ENCODE measurements around the gene CENPK. TPM values are rescaled to one million over a fixed set of nuclear protein-coding genes. Genes with fewer than 3 reads are reported as not detected.
A peak's percentile ranks its signal among the peaks of the same experiment; 100 is the strongest.
"Not testable (repeated sequence)": the region's sequence is repeated elsewhere in the genome, so short reads cannot be mapped to it uniquely, and the experiment has no call there.

Gene CENPK
- total RNA-seq, 2 donors from 2014 or later: 5.2 to 7.8 TPM

DNA sequence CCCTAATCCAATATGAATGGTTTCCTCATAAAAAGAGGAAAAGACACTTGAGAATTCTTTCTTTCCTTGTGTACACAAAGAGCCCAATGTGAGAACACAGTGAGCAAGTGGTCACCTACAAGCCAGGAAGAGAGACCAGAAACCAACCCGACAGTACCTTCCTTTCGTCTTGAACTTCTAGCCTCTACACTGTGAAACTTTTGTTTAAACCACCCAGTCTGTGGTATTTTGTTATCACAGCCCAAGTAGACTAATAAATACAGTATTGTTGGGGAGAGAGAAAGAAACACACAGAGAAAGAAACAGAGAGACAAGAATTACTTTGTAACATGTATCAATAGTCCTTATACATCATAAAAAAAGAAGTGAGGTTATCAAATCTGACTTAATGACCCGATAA is 37.2 kb downstream of the CENPK start:
- DNase-seq (no peak), ATAC-seq (no peak)
- intact Hi-C loops (cut with DNase I, micrococcal nuclease): no loop called here

DNA sequence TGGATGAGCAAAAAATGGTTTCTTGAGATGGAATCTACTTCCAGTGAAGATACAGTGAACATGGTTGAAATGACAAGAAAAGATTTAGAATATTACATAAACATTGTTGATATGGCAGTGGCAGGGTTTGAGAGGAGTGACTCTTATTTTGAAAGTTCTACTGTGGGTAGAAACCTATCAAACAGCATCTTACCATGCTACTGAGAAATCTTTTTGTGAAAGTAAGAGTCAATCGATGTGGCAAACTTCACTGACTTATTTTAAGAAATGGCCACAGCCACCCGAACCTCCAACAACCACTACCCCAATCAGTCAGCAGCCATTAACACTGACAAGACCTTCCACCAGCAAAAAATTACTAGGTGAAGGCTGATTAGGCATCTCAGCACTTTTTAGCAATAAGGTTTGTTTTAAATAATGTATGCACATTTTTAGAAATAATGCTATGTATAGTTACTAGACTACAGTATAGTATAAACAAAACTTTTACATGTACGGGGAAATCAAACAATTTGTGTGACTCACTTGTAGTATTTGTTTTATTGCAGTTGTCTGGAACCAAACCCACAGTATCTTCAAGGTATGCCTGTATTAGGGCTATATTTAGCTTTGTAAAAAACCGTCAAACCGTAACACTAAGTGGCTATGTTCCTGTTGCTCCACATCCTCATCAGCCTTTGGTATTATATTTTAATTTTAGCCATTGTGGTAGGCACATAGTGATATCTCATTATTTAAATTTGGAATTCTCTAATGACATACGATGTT is 50.6 kb downstream of the CENPK start:
- intact Hi-C loops (cut with DNase I, micrococcal nuclease): no loop called here
- no peak for ATAC-seq
- DNase-seq: no peak

DNA sequence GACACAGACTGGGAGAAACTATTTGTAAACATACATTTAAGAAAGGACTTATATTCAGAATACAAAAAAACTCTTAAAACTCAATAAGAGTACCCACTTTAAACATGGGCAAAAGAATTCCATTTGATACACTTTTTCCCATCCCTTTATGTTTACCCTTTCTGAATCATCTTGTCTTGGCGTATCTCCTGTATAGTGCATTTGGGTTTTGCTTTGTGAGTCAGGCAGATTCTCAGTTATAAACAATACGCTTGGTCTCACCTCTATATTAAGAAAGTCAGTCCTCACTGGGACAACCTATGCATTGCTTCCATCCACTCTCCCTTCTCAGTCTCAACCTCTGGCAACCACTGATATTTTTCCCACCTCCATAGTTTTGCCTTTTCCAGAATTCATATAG is 54.0 kb downstream of the CENPK start:
- no peak for DNase-seq
- intact Hi-C loops (cut with DNase I, micrococcal nuclease): no loop called here

DNA sequence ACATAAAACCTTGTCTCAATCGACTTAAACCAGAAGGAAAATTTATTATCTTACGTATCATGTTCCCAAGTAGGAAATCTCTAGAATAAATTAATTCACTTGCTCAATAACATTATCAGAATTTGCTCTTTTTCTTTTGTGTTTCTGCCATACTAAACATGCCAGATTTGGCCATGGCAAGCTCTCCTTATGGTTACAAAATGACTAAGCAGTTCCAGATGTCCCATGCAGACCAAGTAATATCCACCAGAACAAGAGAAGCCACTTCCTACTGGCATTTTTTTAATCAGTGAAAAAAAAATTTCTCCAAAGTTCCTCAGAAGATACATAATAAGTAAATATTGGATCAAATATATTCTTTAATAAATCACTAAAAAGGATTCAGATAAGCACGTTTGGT is 56.0 kb downstream of the CENPK start:
- intact Hi-C loops (cut with DNase I, micrococcal nuclease): no loop called here
- DNase-seq (no peak), ATAC-seq (no peak)

More for the DNA sequence above, 54.0 kb downstream of the CENPK start:
- ATAC-seq: no peak

DNA sequence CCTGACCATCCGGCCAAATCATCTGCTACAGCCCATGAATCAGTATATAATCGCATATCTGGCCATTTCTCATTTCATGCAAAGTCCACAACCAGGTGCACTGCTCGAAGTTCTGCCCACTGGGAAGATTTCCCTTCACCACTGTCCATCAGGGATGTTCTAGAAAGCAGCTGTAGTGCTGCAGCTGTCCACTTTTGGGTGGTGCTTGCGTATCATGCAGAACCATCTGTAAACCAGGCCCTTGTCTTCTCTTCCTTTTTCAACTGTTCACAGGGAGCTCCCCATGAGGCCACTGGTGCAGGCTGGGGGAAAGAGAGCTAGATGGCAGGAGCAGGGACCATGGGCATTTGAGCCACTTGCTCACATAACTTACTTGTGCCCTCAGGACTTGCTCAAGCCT is 73.8 kb downstream of the CENPK start:
- DNase-seq (no peak), ATAC-seq (no peak)
- intact Hi-C loops (cut with DNase I, micrococcal nuclease): loop anchor here in 1 of 2 donors (10.0 kb wide), 1 partner anchor 674 kb away; no protein-coding TSS in a partner anchor

DNA sequence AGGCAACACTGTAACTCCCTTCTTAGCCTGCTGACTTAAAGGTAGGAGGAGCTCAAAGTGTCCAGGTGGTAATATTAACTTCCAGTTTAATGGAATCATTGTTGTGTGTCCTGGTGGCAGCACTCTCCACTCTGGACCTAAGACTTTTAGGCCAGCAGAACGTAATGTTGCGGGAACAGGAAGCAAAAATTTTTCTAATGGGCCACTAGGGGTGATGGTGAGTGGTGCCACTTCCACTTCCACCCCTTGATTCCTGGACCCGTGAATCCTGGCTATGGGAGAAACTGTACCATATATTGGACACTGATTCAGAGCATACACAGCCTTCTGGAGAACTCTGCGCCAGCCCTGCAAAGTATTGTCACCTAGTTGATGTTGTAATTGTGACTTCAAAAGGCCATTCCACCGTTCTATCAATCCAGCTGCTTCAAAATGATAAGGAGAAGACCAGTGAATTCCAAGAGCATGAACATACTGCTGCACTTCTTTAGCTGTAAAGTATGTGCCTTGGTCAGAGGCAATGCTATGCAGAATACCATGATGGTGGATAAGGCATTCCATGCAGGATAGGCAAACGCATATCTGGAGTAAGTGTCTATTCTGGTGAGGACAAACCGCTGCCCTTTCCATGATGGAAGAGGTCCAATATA is 74.8 kb downstream of the CENPK start:
- DNase-seq, ATAC-seq: not testable (repeated sequence)
- intact Hi-C loops (cut with DNase I, micrococcal nuclease): loop anchor here in 1 of 2 donors (10.0 kb wide), 1 partner anchor 673 kb away; no protein-coding TSS in a partner anchor

DNA sequence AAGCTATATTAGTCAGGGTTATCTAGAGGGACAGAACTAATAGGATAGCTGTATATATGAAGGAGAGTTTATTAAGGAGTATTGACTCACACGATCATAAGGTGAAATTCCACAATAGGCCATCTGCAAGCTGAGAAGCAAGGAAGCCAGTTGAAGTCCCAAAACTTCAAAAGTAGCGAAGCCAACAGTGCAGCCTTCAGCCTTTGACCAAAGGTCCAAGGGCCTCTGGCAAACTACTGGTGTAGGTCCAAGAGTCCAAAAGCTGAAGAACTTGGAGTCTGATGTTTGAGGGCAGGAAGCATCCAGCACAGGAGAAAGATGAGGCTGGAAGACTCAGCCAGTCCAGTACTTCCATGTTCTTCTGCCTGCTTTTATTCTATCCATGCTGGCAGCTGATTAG is 76.2 kb downstream of the CENPK start:
- intact Hi-C loops (cut with DNase I, micrococcal nuclease): loop anchor here in 1 of 2 donors (10.0 kb wide), 1 partner anchor 672 kb away; no protein-coding TSS in a partner anchor
- not testable (repeated sequence) for ATAC-seq, DNase-seq

DNA sequence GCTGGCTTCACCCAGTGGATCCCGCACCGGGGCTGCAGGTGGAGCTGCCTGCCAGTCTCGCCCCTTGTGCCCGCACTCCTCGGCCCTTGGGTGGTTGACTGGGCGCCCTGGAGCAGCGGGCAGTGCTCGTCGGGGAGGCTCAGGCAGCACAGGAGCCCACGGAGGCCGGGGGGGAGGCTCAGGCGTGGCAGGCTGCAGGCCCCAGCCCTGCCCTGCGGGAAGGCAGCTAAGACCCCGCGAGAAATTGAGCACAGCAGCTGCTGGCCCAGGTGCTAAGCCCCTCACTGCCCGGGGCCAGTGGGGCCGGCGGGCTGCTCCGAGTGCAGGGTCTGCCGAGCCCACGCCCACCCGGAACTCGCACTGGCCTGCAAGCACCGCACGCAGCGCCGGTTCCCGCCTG is 77.6 kb downstream of the CENPK start:
- no peak for ATAC-seq
- intact Hi-C loops (cut with DNase I, micrococcal nuclease): loop anchor here in 1 of 2 donors (10.0 kb wide), 1 partner anchor 671 kb away; no protein-coding TSS in a partner anchor
- DNase-seq: no peak

DNA sequence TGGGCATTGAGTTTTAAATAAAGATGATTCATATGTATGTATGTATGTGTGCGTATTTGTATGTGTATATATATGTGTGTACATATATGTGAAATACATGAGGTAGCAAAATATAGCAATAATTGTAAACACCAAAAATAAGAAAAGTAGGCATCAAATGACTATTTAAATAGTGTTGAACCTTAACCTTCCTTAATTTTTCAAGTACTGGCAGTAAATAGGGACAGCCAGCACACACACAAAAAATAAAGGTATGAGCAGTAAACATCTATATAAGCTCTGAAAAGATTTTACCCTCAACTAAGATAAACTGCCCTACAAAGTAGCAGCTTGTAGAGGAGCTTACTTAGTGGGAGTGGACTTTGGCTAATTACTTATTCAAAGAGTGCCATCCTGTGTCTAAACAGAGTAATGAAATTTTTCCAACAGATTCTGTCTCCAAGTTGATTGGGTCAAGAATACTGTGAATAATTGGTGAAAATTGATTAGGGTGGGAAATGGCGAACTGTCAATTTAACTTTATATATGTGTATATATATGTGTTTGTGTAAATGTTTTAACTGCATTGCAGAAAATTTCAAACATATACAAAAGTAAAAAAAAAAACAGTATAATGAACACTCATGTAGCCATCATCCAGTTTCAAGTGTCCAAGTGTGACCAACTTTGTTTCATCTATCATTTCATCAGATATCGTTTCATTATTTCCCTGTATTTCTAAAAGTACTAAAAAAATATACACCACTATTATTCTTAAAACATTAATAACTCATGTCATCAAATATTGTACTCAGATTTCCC is 79.2 kb downstream of the CENPK start:
- ATAC-seq: peak; percentile 72
- DNase-seq: no peak
- intact Hi-C loops (cut with DNase I, micrococcal nuclease): loop anchor here in 1 of 2 donors (5.0 to 10.0 kb wide), 3 partner anchors 381 to 669 kb away; no protein-coding TSS in a partner anchor

DNA sequence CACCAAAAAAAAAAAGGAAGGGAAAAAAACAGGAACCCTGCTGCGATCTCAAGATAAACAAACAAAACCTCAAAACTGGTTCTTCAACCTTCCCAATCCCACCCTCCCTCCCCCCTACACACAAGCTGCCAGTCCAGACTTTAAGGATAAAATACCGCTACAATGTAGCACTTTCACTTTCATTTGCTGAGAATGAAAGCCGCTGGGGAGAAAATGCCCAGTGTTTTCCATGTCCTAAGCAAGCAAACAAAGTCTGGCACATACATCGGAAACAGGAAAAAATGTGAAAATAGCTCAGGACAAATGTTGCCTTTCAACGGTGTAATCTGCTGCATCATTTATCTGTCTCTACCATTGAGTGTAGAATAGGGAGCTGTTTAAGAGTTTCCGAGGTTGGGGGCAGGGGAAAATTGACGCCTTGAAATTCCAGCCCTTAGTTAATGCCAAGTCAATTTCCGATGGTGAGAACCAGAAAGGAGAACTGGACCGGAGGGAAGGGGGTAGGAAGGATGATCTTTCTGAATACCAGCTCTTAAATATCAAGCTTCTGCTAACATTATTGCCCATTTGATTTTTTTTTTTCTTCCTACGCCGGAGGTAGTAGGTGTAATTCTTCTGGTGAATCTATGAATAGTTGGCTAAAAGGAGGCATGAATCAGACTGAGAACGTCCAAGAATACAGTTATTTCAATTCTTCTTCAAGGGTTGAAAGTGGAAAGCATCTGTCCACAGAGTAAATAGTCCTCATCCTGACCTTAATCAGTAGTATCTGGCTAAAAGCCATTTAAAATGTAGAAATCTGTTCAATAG is 80.0 kb downstream of the CENPK start:
- intact Hi-C loops (cut with DNase I, micrococcal nuclease): loop anchor here in 1 of 2 donors (5.0 to 10.0 kb wide), 3 partner anchors 381 to 668 kb away; no protein-coding TSS in a partner anchor
- DNase-seq: peak in 1 of 2 donors; percentile 5
- ATAC-seq: peak; percentile 77

DNA sequence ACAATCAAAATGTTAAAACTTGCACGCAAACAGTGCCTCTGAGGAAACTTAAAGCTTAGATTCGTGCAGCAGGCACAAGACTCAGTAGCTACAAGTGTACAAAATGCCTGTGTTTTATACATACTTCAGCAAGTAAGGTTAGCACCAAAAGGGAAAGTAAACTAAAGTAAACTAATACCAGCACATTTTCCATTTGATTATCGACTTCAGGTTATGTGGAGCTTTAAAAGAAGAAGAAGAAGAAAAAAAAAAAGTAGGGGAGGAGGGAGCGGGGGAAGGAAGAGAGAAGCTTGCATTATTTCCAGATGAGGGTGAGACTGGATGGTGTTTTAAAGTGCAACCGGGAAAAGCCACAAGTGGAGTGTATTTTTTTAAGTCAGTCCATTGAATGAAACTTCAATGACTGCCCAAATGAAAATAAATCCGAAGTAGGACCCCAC is 80.7 kb downstream of the CENPK start:
- DNase-seq: no peak
- ATAC-seq: peak; percentile 25
- intact Hi-C loops (cut with DNase I, micrococcal nuclease): loop anchor here in 1 of 2 donors (5.0 to 10.0 kb wide), 3 partner anchors 380 to 668 kb away; no protein-coding TSS in a partner anchor

DNA sequence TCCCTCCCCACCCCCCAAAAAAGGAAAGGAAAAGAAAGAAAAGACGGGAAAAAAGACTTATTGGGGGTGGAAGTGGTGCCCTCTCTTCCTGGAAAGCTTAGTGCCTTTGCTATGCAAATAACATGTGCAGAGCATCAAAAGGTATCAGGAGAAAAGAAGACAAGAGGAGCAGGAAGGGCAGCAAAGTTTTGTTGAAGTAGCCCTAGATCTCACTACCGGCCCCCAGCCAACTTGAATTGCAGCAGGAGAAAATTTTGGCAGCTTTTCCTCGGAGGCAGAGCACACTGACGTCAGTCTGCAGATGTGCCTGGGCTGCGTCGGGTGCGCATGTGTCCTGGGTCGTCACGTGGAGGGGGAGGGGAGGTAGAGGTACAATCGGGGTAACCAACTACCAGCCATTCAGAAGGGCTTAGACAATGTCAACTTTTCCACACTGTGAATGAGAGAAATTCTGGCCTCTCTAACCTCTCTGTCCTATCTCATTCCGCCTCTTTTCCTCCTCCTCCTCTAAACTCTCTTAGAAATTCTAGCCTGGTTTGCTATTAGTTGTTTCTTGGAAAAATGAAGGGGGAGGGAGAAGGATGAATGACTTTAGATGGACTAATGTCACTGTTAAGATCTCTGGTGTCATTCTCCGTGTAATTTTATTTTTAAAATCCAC is 81.2 kb downstream of the CENPK start, which contains the start of gene ADAMTS6:
Gene ADAMTS6, minus strand, starts transcription at position 286 of the 661 bp plus-strand sequence. CDS start 8,247 bp downstream, outside the sequence.
- ATAC-seq (peak; percentile 76), DNase-seq (peak; percentile 84 to 91)
- intact Hi-C loops (cut with DNase I, micrococcal nuclease): loop anchor here in 1 of 2 donors (5.0 to 10.0 kb wide), 3 partner anchors 379 to 667 kb away; no protein-coding TSS in a partner anchor

DNA sequence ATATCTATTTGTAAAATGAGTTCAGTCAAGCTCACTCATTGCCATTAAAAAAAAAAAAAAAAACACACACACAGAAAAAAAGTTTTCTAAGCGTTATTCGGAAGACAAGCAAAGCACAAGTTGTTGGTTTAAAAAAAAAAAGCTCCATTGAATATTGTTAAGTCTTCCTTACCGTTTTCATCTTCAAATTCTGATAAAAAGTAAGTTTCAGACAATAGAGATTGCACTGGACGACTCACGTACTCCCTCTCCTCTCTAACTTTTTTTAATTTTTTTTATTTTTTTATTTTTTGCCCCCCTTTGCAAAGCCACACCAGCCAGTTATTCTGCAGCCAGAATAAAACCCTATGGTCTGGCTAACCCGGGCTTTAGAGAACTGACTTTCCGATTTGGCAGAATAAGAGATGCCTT is 81.8 kb downstream of the CENPK start:
- intact Hi-C loops (cut with DNase I, micrococcal nuclease): loop anchor here in 1 of 2 donors (5.0 to 10.0 kb wide), 3 partner anchors 379 to 666 kb away; no protein-coding TSS in a partner anchor
- DNase-seq: no peak
- no peak for ATAC-seq

DNA sequence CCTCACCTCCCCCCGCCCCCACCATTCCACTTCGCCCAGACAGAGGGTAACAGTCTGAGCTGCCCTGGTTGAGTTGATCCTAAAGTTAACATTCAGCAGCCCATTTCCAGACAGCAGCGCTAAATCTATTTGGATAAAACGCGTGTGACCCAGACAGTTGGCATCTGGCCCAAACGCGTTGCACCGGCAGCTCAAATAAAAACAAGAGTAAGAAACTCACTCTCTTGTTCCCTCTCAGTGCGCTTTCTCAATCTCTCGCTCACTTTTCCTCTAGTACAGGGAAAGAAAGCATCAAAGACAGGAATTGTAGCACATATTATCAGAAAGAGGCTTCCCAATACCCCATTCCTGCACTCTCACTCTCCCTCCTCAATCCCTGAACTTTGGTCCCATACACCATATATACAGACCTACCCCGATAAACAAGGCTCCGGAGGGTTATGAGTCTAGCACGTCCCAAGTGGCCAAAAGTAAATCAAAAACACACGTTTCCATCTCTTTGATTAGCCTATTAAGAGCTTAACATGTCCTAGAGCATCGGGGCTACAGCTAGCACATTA is 82.6 kb downstream of the CENPK start:
- ATAC-seq: peak; percentile 57
- intact Hi-C loops (cut with DNase I, micrococcal nuclease): loop anchor here in 1 of 2 donors (5.0 to 10.0 kb wide), 3 partner anchors 378 to 666 kb away; no protein-coding TSS in a partner anchor

DNA sequence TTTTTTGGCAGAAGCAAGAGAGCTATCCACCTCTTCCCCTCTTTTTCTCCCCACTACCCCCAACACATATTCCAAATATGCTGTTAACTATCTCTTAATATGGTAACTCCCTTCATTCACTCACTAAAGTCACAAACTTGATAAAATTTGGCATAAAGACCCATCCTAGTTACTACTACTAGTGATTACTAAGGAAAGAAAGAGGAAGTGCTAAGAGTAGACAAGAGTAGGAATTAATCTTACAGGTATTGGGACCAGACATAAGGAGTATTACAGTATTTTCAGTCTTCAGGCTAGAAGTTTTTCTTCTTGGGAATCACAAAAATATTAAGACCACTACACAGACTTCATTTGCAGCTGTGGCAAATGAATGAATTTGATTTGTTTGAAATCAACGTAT is 83.4 kb downstream of the CENPK start:
- ATAC-seq: no peak
- no peak for DNase-seq
- intact Hi-C loops (cut with DNase I, micrococcal nuclease): no loop called here

More for the DNA sequence above, 82.6 kb downstream of the CENPK start:
- peak; percentile 71 to 81 for DNase-seq

DNA sequence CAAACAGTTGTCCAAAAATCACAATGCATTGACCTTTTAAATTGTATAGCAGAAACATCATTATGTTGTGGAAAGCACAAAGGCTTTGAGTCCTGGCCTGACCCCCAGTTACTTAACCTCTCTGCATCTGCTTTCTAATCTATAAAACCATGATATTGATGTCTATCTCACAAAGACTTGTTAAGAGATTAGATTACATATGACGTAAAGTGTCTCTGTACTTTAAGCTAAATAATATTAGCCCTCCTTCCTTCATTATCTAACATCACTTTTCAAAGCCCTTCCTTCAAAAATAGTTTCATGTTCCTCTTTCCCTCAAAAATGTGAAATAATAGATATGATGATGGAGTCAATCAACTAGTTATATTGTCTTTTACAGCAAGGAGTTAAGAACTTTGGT is 84.6 kb downstream of the CENPK start:
- DNase-seq (no peak), ATAC-seq (no peak)
- intact Hi-C loops (cut with DNase I, micrococcal nuclease): no loop called here

DNA sequence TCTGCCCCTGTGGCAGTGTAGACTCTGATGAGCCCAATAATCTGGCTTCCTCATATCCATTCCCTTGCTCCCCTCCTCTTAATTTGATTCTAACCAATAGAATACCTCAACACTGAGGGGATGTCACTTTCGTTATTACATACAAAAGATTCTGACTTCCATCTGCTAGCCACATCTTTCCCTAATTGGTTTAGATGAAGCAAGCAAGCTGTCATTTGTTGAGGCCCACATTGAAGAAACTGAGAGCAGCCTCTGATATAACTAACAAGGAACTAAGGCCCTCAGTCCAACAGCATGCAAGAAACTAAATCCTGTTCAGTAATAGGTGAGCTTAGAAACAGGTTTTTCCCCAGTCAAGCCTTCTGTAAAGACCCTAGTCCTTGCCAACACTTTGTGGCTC is 87.1 kb downstream of the CENPK start:
- ATAC-seq: no peak
- no peak for DNase-seq
- intact Hi-C loops (cut with DNase I, micrococcal nuclease): no loop called here
